Breast epithelium (tissue), 3 donors: ENCODE measurements around the gene AQP11.

Experiments used
- POLR2A ChIP-seq: fragments of 450-650 bp; IDR thresholded peaks from one replicate; pipeline ENCODE4 v1.6.1; 2016; ENCODE audit warnings: antibody characterized with exemption, mild to moderate bottlenecking, moderate library complexity
- POLR2AphosphoS5 ChIP-seq, 3 donors: sonication (generic); formaldehyde crosslinking; IDR thresholded peaks; one replicate each; pipeline ENCODE4 v1.6.1; 2017; ENCODE audit warnings: antibody characterized with exemption in 3 of 3
- TF ChIP-seq, protein P1 (sequence below), 3 donors: fragments of 450-650 bp; IDR thresholded peaks; one replicate each; pipeline ENCODE4 v1.5.1; 2016 to 2017; ENCODE audit warnings: antibody characterized with exemption in 3 of 3, mild to moderate bottlenecking in 3 of 3, moderate library complexity in 3 of 3

DNA sequence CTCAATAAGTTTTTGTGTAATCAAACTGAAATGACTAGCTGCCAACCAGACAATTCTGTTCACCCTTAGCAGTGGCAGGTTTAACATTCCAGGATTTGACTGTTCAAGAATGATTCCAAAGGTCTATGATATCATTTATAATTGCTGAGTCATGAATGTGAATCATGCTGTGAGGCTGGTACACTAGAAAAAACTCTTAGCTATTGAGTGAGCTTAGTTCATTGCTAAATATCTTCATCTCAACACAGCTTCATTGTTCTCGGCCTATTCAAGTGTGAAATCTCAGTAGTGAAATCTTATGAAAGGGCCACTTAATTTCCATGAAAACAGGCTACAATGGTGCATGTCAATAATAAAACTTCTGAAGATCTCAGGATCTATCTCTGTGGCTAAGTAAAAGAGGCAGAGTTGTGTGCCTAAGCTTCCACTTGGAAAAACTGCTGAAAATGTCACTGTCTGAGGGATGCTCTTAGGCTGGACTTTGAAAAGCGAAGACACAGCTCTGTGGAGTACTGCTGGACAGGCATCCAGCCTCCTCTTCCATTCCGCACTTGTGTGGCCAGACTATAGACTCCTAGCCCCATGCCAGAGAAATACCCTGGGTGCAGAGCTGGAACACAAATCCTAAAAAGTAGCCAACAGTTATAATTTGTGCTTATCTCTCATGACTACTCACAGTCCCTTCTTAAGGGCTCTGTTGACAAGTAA, 12.8 kb downstream of the AQP11 start:
- TF ChIP-seq, protein P1, sequence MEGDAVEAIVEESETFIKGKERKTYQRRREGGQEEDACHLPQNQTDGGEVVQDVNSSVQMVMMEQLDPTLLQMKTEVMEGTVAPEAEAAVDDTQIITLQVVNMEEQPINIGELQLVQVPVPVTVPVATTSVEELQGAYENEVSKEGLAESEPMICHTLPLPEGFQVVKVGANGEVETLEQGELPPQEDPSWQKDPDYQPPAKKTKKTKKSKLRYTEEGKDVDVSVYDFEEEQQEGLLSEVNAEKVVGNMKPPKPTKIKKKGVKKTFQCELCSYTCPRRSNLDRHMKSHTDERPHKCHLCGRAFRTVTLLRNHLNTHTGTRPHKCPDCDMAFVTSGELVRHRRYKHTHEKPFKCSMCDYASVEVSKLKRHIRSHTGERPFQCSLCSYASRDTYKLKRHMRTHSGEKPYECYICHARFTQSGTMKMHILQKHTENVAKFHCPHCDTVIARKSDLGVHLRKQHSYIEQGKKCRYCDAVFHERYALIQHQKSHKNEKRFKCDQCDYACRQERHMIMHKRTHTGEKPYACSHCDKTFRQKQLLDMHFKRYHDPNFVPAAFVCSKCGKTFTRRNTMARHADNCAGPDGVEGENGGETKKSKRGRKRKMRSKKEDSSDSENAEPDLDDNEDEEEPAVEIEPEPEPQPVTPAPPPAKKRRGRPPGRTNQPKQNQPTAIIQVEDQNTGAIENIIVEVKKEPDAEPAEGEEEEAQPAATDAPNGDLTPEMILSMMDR (IDR thresholded peaks at IDR 0.05) = no peak
- no peak for TF ChIP-seq POLR2AphosphoS5 (IDR thresholded peaks at IDR 0.05)
- no peak for TF ChIP-seq POLR2A
